Panc1 (cell line): ENCODE data around the gene MYO16. TPM values are rescaled to one million over a fixed set of nuclear protein-coding genes. Genes with fewer than 3 reads are reported as not detected.
"Not testable (repeated sequence)": the region's sequence is repeated elsewhere in the genome, so short reads cannot be mapped to it uniquely, and the experiment has no call there.

Source experiments
- ATAC-seq: fragments of 200-7000 bp; cut with Tn5 transposase; 2 replicates; pipeline ENCODE4 v1.9.1; 2020; ENCODE audit warnings: mild to moderate bottlenecking, moderate library complexity
- BruUV-seq: library from RNA; stranded (reverse); fragments of 400-500 nt; replicated peaks from 2 replicates; lab custom pipeline; 2021; lab: Mats Ljungman, UMichigan
- CTCF ChIA-PET: fragments of 300-600 bp; sonication (Branson Sonifier 250); formaldehyde crosslinking; loops from one replicate; lab custom pipeline; 2022; ENCODE audit warnings: antibody characterized with exemption; lab: Charles Lee
- POLR2A ChIA-PET: fragments of 300-600 bp; sonication (Branson Sonifier 250); formaldehyde crosslinking; loops from one replicate; lab custom pipeline; 2022; ENCODE audit warnings: antibody characterized with exemption; lab: Charles Lee
- DNase-seq: peaks from one replicate; pipeline ENCODE4 v3.0.0-alpha.2; 2010; ENCODE audit warnings: low read depth, low spot score
- H3K27ac ChIP-seq: 2 replicates; pipeline ENCODE4 v1.5.1; 2011; ENCODE audit warnings: mild to moderate bottlenecking, low read length, inconsistent platforms
- H3K27me3 ChIP-seq: fragments of 200-500 bp; sonication (Bioruptor generic); 2 replicates; pipeline ENCODE4 v1.6.0; 2014; ENCODE audit warnings: low read length, inconsistent platforms; ENCODE audit not compliant: control insufficient read depth, insufficient read depth
- H3K36me3 ChIP-seq: fragments of 200-500 bp; sonication (Bioruptor generic); 2 replicates; pipeline ENCODE4 v1.5.1; 2014; ENCODE audit warnings: inconsistent platforms, mild to moderate bottlenecking, low read length, moderate library complexity; ENCODE audit not compliant: control insufficient read depth, insufficient read depth
- H3K4me1 ChIP-seq: 2 replicates; pipeline ENCODE4 v1.5.1; 2011; ENCODE audit warnings: inconsistent platforms, mild to moderate bottlenecking, low read length, moderate library complexity; ENCODE audit not compliant: control insufficient read depth, insufficient read depth
- H3K4me3 ChIP-seq, 2 experiments: 2 replicates each; pipeline ENCODE4 v1.5.1; 2011 to 2012; ENCODE audit warnings: low read depth in 2 of 2, low read length in 2 of 2, mild to moderate bottlenecking in 2 of 2, inconsistent platforms in 1 of 2, moderate library complexity in 1 of 2
- H3K9me3 ChIP-seq: fragments of 200-500 bp; sonication (Bioruptor generic); 2 replicates; pipeline ENCODE4 v1.5.1; 2014; ENCODE audit warnings: low read depth, mild to moderate bottlenecking, inconsistent platforms, low read length, moderate library complexity; ENCODE audit not compliant: control insufficient read depth, insufficient read depth
- POLR2AphosphoS5 ChIP-seq: IDR thresholded peaks from 2 replicates; pipeline ENCODE4 v1.6.1; 2012; ENCODE audit warnings: mild to moderate bottlenecking, low read depth, low read length, moderate library complexity
- REST ChIP-seq, 2 experiments: IDR thresholded peaks; 2 replicates each; pipeline ENCODE4 v1.6.1; 2011 to 2012; ENCODE audit warnings: low read depth in 2 of 2, control low read depth in 1 of 2, low read length in 1 of 2, mild to moderate bottlenecking in 1 of 2, moderate library complexity in 1 of 2; ENCODE audit not compliant: insufficient read depth in 1 of 2
- SIN3A ChIP-seq: IDR thresholded peaks from 2 replicates; pipeline ENCODE4 v1.6.1; 2012; ENCODE audit warnings: low read depth, mild to moderate bottlenecking, low read length, moderate library complexity, borderline replicate concordance; ENCODE audit not compliant: insufficient read depth
- TCF7L2 ChIP-seq: IDR thresholded peaks from 2 replicates; pipeline ENCODE4 v1.6.1; 2011; ENCODE audit warnings: mild to moderate bottlenecking, low read depth, low read length, inconsistent platforms
- in situ Hi-C: cut with HindIII; loops from 2 replicates; pipeline ENCODE4 v1.10.0; 2016; ENCODE audit warnings: low sequenced_read_pairs, low pct_unique_long_range_greater_than_20kb
- intact Hi-C: fragments of 100-400 bp; cut with micrococcal nuclease; formaldehyde crosslinking; loops from one replicate; pipeline ENCODE4 v1.10.0; 2022; ENCODE audit not compliant: unreplicated experiment
- total RNA-seq: library from RNA; stranded (reverse); gene quantifications from one replicate; pipeline ENCODE4 v1.2.1, GENCODE V29; 2021; ENCODE audit not compliant: unreplicated experiment
- TF ChIP-seq, protein P1 (sequence below): fragments of 450-650 bp; IDR thresholded peaks from 2 replicates; pipeline ENCODE4 v1.5.1; 2017; ENCODE audit warnings: mild to moderate bottlenecking

MYO16 gene
- total RNA-seq, 1 experiment from 2014 or later: 0.08 TPM

DNA sequence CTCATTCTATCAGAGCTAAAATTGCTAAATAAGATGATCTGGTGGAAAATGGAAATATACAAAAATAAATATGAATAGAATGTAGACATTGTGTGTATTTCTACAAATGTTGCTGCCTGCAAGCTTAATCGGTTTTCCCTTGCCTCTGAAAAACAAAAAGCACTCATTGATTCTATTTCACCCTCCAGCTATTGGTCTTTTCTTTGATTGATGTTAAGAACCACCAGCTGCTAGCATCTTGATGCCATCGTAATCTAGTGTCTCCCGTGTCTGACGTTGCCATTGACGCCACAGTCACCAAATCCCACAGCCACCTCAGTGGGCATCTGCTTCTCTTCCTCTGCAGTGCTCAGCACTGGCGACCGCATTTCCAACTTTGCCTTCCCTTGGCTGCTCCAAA lies 461.8 kb downstream of the MYO16 start:
- H3K4me3 ChIP-seq: no peak overlapping the region
- no peak overlapping the region for H3K27ac ChIP-seq
- H3K36me3 ChIP-seq: no peaks in the 10 kb centered on the region
- no TSS peak for BruUV-seq
- ChIA-PET POLR2A (no interaction called here), CTCF (no interaction called here)
- intact Hi-C loops: no loop called here
- DNase-seq (no peak), ATAC-seq (no peak)
- TF ChIP-seq POLR2AphosphoS5: no peak
- TF ChIP-seq, protein P1, sequence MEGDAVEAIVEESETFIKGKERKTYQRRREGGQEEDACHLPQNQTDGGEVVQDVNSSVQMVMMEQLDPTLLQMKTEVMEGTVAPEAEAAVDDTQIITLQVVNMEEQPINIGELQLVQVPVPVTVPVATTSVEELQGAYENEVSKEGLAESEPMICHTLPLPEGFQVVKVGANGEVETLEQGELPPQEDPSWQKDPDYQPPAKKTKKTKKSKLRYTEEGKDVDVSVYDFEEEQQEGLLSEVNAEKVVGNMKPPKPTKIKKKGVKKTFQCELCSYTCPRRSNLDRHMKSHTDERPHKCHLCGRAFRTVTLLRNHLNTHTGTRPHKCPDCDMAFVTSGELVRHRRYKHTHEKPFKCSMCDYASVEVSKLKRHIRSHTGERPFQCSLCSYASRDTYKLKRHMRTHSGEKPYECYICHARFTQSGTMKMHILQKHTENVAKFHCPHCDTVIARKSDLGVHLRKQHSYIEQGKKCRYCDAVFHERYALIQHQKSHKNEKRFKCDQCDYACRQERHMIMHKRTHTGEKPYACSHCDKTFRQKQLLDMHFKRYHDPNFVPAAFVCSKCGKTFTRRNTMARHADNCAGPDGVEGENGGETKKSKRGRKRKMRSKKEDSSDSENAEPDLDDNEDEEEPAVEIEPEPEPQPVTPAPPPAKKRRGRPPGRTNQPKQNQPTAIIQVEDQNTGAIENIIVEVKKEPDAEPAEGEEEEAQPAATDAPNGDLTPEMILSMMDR: no peak
- TF ChIP-seq REST (IDR thresholded peaks at IDR 0.05; ENCODE audit: insufficient read depth in 1 of 2, low read depth in 2 of 2, low read length in 1 of 2): no peak
- TF ChIP-seq TCF7L2: no peak
- TF ChIP-seq SIN3A: no peak
- no peaks in the 10 kb centered on the region for H3K27me3 ChIP-seq
- in situ Hi-C loops: no loop called here
- no peaks in the 10 kb centered on the region for H3K4me1 ChIP-seq
- no peaks in the 10 kb centered on the region for H3K9me3 ChIP-seq

GRCh38 chr13:109092186-109092585 lies 462.8 kb downstream of the MYO16 start:
- in situ Hi-C loops, BruUV-seq: not testable (repeated sequence)

DNA sequence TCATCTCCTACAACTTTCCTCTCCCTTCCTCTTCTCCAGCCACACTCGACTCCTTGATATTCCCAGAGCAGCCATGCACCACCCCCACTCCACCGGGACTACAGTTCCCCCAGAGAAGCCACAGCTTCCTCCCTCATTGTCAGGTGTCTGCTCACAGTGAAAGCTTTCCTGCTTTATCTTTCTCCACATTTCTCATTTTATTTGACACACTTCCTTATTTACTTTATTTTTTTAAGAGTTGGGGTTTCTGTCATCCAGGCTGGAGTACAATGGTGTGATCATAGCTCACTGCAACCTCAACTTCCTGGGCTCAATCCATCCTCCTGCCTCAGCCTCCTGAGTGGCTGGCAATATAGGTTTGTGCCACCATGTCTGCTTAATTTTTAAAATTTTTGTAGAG lies 464.6 kb downstream of the MYO16 start:
- BruUV-seq: no TSS peak
- intact Hi-C loops: no loop called here
- H3K27ac ChIP-seq: no peak overlapping the region
- H3K4me3 ChIP-seq: no peak overlapping the region
- no peak for DNase-seq
- no peak for TF ChIP-seq POLR2AphosphoS5
- ChIA-PET CTCF (no interaction called here), POLR2A (no interaction called here)
- no peaks in the 10 kb centered on the region for H3K9me3 ChIP-seq
- in situ Hi-C loops: no loop called here
- H3K27me3 ChIP-seq: no peaks in the 10 kb centered on the region
- H3K36me3 ChIP-seq: no peaks in the 10 kb centered on the region
- H3K4me1 ChIP-seq: no peaks in the 10 kb centered on the region
- no peak for ATAC-seq

More at GRCh38 chr13:109092186-109092585, 462.8 kb downstream of the MYO16 start:
- H3K4me3 ChIP-seq, H3K4me1 ChIP-seq, H3K27ac ChIP-seq, ATAC-seq, H3K9me3 ChIP-seq, intact Hi-C loops, POLR2A ChIA-PET, DNase-seq, H3K36me3 ChIP-seq, CTCF ChIA-PET, H3K27me3 ChIP-seq: not testable (repeated sequence)
